Hypothalamus (tissue), 51 donors: ENCODE results near the gene ZMPSTE24.
A peak's percentile ranks its signal among the peaks of the same experiment; 100 is the strongest.
"Not testable (repeated sequence)": the region's sequence is repeated elsewhere in the genome, so short reads cannot be mapped to it uniquely, and the experiment has no call there.

ENCODE experiments used
- DNase-seq, 51 donors: peaks; one replicate each; lab custom pipeline; 2025; lab: John Stamatoyannopoulos, UW

The ZMPSTE24 gene

DNA sequence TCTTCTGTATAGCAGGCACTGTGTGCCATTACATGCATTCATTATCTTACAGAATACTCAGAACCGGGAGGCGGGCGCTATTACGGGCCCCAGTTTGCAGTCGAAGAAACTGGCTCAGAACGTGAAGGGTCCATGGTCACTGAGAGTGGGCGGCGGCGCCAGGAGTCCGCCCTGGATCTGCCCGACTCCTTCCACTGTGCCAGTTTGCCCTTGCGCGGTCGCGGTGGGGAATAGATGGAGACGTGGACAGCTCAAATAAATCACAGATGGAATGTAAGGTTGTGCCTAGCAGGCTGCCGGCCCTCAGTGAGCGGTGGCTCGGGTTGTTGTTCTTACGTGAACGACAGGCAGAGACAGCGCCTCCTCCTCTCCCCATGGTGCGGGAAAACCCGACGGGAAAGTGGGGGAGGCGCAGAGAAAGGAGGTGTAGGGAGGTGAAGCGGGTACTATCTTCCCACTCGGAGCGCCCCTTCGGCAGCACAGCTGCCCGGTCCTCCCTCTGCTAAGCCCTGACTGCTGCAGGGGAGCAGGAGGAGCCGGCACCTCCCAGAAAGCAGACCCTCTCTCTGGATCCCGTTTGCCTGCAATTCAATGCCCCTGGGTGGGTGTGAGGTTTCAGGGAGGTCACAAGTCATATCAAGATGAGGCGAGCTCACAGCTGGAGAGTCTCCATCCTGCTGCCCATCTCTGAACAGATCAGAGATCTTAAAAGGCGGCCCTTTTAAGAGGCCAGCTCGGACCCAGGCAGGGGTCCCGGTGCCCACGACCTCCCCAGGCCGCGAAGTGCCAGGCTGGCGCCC, 58.0 kb downstream of the ZMPSTE24 start:
- peak in 32 of 51 donors; percentile 15 to 86 (median 52) for DNase-seq

DNA sequence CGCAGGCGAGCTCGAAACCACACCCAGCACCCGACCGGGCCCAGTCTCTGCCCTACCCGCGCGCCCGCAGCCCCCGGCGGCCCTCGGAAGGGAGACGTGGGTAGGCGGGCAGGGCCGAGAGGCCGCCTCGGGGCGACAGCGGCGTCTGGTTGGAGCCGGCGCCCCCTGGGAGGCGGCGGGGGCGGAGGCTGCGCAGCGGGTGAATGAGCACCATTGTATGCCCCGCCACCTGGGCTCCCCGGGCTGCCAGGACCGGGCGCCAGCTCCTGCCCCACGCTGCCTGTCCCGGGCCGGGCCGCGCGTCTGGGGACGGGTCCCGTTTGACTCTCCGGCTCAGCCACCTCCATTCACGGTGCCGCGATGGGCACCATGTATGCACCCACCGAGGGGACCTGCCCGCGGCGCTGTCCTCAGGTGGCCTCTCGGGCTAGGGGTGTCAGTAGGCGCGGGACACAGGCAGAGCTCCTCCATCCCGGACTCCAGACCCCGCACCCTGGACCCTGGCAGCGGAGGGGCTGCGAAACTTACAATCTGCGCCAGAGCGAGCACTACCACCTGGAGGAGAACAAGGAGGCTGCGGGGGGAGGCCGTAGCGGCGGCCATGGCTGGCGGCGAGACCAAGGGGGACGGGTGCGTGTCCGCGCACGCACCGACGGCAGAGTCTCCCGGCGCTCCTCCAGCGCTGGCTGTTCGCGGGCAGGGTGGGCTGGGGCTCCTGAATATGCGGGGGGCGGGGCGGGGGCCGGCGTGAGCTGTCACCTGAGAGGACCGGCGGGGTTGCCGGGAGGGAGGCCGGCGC, 58.8 kb downstream of the ZMPSTE24 start, which contains the start of gene COL9A2:
Gene COL9A2 (minus strand): TSS at position 692 of the 799 bp plus-strand sequence. CDS start 89 bp downstream, at position 603.
- DNase-seq = peak in 49 of 51 donors; percentile 23 to 92 (median 74)

DNA sequence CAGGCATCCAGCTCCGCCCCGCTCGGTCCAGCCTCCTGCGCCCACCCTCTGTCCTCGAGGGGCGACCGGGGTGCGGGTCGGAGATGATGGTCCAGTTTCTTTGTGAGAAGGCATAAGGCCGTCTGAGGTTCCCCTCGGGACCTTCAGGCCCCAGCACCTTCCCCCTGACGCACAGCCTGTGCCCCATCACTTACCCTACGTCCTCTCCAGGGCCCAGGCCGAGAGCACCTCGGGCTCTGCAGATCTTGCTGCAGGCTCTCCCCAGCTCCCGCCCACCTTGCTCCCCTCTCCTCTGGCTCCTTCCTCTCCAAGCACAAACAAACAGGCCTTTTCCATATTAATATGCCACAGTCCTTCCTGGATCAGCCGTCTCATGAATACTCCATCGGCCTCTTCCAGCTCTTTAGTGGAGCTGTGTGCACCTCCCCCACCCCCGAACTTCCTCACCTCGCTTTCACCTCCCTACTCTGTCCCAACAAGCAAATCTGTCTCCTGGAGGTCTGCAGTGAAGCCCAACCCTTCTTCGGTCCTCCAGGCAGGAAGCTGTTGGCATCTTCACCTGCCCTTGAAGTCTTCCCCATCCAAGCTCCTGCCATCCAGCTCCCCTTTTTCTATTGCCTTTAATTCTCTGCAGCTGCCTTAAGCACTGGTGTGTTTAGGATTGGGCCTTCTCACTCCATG, 59.5 kb downstream of the ZMPSTE24 start:
- peak in 5 of 51 donors; percentile 25 to 49 (median 28) for DNase-seq

DNA sequence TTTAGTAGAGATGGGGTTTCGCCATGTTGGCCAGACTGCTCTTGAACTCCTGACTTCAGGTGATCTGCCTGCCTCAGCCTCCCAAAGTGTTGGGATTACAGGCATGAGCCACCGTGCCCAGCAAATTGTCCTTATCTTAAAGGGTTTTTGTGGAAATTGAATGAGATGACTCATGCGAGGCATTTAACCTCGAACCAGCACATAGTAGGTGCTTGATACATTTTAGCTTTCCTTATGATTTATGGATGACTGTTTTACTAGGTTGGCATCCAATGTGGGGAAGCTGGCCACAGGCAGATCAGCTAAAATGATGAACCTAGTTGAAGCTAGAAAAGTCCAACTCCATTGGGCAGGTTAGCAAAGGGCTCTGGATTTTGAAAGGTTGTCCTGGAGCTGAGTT, 60.4 kb downstream of the ZMPSTE24 start:
- DNase-seq = no peak

DNA sequence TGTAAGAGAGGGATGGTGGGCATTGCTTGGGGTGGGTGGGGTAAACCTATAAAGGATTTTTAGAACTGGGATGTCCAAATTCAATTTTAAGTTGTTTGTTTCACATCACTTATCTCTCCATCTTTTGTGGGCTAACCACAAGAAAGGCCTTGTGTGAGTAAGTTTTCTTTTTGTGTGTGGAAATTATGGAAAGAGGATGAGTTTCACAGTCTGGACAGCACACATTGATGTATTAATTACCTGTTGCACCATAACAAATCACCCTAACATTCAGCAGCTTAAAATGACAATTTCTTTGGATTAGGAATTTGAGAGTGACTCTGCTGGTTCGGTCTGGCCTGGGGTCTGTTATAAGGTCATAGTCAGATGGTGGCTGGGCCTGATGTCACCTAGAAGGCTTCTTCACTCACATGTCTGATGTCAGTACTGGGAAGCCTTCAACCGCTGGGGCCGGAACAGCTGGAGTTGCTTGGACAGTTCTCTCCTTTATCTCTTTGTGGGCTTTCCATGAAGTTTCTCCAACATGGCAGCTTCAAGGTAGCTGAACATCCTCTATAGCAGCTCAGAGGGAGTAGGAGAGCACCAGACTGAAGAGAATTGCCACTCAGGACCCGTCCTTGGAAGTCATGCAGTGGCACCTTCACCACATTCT, 61.1 kb downstream of the ZMPSTE24 start:
- DNase-seq = no peak

- not testable (repeated sequence) for DNase-seq
Measured at GRCh38 chr1:40331403-40331802, 73.4 kb downstream of the ZMPSTE24 start.

- no peak for DNase-seq
Measured at GRCh38 chr1:40332695-40333094, 74.7 kb downstream of the ZMPSTE24 start.

DNA sequence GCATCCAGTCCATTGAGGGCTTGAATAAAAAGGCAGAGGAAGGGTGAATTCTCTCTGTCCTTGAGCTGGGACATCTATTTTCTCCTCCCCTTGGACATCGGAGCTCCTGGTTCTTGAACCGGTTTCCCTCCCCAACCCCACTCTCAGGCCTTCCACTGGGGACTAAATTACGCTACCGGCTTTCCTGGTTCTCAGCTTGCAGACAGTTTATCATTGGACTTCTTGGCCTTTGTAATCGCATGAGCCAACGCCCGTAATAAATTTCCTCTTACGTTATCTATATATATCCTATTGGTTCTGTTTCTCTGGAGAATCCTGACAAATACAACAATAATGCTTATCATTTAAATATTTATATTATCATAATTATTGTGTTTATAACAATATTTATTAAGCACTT, 79.4 kb downstream of the ZMPSTE24 start:
- DNase-seq = no peak

DNA sequence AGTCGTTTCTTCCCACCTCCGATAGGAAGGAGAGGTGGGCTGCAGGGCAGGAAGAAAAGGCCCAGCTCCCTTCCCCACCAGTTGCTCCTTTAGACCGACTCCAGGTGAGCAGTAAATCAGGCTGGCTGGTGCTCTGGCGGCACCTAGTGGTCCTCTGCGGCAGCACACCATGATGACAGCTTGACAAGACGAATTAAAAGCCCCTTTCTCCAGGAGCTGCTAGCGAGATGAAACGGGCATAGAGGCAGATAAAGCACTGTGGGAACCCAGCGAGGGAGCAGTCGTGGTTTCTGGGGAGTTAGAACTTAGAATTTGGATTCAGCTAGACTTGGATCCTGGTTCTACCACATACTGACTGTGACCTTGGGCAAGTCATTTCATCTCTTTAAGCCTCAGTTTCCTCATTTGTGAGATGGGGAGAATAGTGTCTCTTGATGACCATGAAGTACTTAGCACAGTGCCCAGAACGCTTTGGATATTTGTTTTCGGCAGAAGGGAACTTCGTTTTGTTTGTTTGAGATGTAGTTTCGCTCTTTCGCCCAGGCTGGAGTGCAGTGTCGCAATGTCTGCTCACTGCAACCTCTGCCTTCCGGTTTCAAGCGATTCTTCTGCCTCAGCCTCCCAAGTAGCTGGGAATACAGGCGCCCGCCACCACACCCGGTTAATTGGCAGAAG, 80.8 kb downstream of the ZMPSTE24 start:
- peak in 49 of 51 donors; percentile 4 to 84 (median 51) for DNase-seq

DNA sequence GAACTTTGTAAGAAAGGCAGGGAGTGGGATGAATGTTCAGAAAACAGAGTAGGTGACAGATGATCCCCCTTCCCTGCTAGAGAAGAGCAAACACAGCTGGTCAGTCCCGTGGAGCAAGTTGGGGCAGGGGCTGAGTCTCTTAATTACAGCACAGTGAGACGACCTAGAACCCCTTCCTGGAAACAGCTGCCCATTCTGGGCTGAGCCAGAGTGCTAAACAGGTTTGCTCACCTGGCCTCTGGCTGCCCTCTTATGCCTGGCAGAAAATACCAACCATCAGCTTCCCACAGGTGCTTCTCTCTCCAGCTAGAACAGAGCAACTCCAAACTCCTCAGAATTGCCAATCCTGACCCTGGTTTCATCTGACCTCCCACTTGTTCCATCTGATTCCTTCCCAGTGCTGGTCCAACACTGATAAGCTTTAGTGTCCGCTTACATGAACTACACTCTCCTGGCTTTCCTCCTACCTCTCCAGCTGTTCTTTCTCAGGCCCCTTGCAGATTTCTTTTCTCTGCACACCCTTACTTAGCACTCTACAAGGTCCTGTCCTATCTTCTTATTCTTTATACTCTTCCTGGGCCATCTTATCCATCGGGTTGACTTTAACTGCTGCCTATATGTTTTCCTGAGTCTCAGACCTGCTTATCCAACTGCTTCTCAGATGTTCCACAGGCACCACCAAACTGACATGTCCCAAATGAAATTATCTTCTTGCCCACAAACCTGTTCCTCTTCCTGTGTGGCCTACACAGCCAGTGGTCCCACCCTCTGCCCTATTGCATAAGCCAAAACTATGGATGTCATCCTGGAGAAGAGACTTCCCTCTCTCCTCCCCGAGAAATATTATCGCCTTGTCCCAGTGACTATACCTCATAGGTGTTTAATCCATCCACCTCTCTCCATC, 81.6 kb downstream of the ZMPSTE24 start:
- no peak for DNase-seq

- no peak for DNase-seq
Measured at GRCh38 chr1:40341491-40342380, 83.7 kb downstream of the ZMPSTE24 start.

- DNase-seq = not testable (repeated sequence)
Measured at GRCh38 chr1:40342381-40342717, 84.3 kb downstream of the ZMPSTE24 start.
